GM10266 (cell line): ENCODE data around the gene CACFD1.

Experiments used
- DNase-seq: peaks from one replicate; pipeline ENCODE4 v3.0.0; 2012; ENCODE audit errors: extremely low spot score
- CTCF ChIP-seq: IDR thresholded peaks from 2 replicates; pipeline ENCODE4 v1.5.1; 2012; ENCODE audit warnings: mild to moderate bottlenecking, low read depth; ENCODE audit not compliant: control insufficient read depth, insufficient read depth; ENCODE audit errors: missing control alignments

Gene CACFD1

GRCh38 chr9:133491656-133491925 is 31.8 kb downstream of the CACFD1 start:
- no peak for TF ChIP-seq CTCF
- DNase-seq, result no peak

GRCh38 chr9:133492061-133493021 is 32.6 kb downstream of the CACFD1 start:
- no peak for DNase-seq
- TF ChIP-seq CTCF, result no peak

- DNase-seq, result no peak
- no peak for TF ChIP-seq CTCF
Measured at GRCh38 chr9:133493428-133493827, 33.6 kb downstream of the CACFD1 start.

GRCh38 chr9:133493845-133494540 is 34.2 kb downstream of the CACFD1 start:
- no peak for DNase-seq
- TF ChIP-seq CTCF, result no peak

- no peak for TF ChIP-seq CTCF
- DNase-seq, result no peak
Measured at GRCh38 chr9:133494636-133495326, 35.0 kb downstream of the CACFD1 start.

- no peak for TF ChIP-seq CTCF
Measured at GRCh38 chr9:133495327-133496293, 35.8 kb downstream of the CACFD1 start.

More at GRCh38 chr9:133495327-133496293, 35.8 kb downstream of the CACFD1 start:
- DNase-seq, result no peak
